Ascending aorta (tissue), 2 donors: Measurements from ENCODE around the gene TMEM8B. TPM values are rescaled to one million over a fixed set of nuclear protein-coding genes. Genes with fewer than 3 reads are reported as not detected.

Source experiments
- DNase-seq, 2 donors: peaks; one replicate each; pipeline ENCODE4 v3.0.0-alpha.2; 2019; ENCODE audit warnings: low spot score in 2 of 2
- H3K27ac ChIP-seq, 2 donors: fragments of 200-600 bp; sonication (generic); one replicate each; pipeline ENCODE4 v1.5.1; 2016 to 2017; ENCODE audit warnings: mild to moderate bottlenecking in 1 of 2
- H3K27me3 ChIP-seq: fragments of 200-600 bp; sonication (generic); one replicate; pipeline ENCODE4 v1.5.1; 2017
- H3K36me3 ChIP-seq, 2 donors: fragments of 200-600 bp; sonication (generic); one replicate each; pipeline ENCODE4 v1.5.1; 2016
- H3K4me1 ChIP-seq, 2 donors: fragments of 200-600 bp; sonication (generic); one replicate each; pipeline ENCODE4 v1.5.1; 2016 to 2017; ENCODE audit warnings: mild to moderate bottlenecking in 1 of 2
- H3K4me3 ChIP-seq, 2 donors: fragments of 200-600 bp; sonication (generic); one replicate each; pipeline ENCODE4 v1.5.1; 2016 to 2017; ENCODE audit warnings: mild to moderate bottlenecking in 1 of 2
- H3K9me3 ChIP-seq, 2 donors: fragments of 200-600 bp; sonication (generic); one replicate each; pipeline ENCODE4 v1.5.1; 2016
- CTCF ChIP-seq, 3 experiments: fragments of 200-600 bp in 2 of 3; fragments of 450-650 bp in 1 of 3; sonication (generic) in 2 of 3; IDR thresholded peaks; one replicate each; pipeline ENCODE4 v1.5.1; 2016 to 2019; ENCODE audit warnings: antibody characterized with exemption in 3 of 3, mild to moderate bottlenecking in 1 of 3, moderate library complexity in 1 of 3
- intact Hi-C: fragments of 100-400 bp; cut with DNase I; formaldehyde crosslinking; loops from one replicate; pipeline ENCODE4 v1.15.1; 2023
- total RNA-seq: library from RNA; depleted of rRNA; stranded (reverse); fragments of >200 nt; gene quantifications from one replicate; pipeline ENCODE4 v1.1.0, GENCODE V29; 2016

The TMEM8B gene
- total RNA-seq, 1 donor from 2014 or later: 37.3 TPM

DNA sequence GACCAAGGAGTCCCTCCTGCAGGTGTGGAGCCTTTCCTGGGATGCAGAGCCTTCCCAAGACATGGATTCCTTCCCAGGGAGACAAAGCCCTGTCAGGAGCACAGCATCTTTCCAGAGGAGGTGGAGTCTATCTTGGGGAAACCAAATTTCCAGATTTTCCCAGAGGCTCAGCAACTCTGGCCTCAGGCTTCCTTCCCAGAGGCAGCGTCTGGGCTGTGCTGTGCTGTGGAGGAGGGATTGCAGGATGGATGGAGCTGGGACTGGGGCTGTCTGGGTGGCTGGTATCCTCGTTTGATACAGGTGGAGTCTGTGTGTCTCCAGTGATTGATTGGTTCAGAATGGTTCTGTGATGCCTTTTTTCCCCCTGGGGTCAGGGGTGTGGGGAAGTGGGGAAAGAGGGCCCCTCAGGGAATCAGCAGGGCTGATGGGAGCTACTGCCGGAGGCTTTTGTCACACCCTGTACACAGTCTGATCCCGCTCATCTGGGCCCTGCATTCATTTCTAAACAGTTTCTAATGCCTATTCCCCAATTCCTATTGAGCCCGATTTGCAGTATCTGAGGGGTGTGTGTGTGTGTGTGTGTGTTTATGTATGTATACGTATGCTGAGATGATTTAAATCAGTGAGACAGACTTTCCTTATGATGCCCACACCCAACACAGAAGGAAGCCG, 25.2 kb downstream of the TMEM8B start:
- Histone ChIP-seq H3K9me3 (no peaks in the 10 kb centered on the region), H3K27ac (no peak overlapping the region), H3K4me1 (no peaks in the 10 kb centered on the region), H3K27me3 (no peaks in the 10 kb centered on the region), H3K4me3 (no peak overlapping the region), H3K36me3 (peaks cover 10 to 18% of the 10 kb centered on the region in 2 donors)
- intact Hi-C loops: no loop called here
- DNase-seq: peak in 1 of 2 donors; percentile 33
- TF ChIP-seq CTCF (IDR thresholded peaks at IDR 0.05): no peak

GRCh38 chr9:35856206-35856605, 27.2 kb downstream of the TMEM8B start:
- no peaks in the 10 kb centered on the region for H3K4me1 ChIP-seq
- DNase-seq: no peak
- no peaks in the 10 kb centered on the region for H3K27me3 ChIP-seq
- no peak overlapping the region for H3K27ac ChIP-seq
- intact Hi-C loops: no loop called here
- H3K4me3 ChIP-seq: no peak overlapping the region
- H3K9me3 ChIP-seq: no peaks in the 10 kb centered on the region
- TF ChIP-seq CTCF (IDR thresholded peaks at IDR 0.05): no peak
- peaks cover 10 to 12% of the 10 kb centered on the region in 2 donors for H3K36me3 ChIP-seq

DNA sequence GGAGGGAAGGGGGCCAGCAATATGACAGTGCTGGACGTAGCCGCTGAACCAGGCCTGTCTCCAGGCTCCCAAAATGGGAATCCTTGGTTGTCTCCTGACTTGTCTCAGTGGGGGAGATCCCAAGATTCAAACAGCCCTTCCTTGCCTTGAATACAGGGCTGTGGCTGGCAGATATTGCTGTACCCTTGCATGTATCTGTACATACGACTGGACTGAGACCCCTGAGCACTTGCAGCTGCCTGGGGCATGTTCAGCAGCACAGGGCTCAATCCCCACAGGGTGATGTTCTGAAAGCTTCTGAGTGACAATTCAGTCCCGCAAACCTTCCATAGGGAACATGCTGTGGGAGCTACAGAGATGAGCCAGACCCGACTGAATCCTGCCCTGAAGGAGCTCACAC, 27.9 kb downstream of the TMEM8B start:
- H3K4me3 ChIP-seq: no peak overlapping the region
- H3K9me3 ChIP-seq: no peaks in the 10 kb centered on the region
- intact Hi-C loops: no loop called here
- H3K4me1 ChIP-seq: no peaks in the 10 kb centered on the region
- no peaks in the 10 kb centered on the region for H3K27me3 ChIP-seq
- H3K27ac ChIP-seq: no peak overlapping the region
- H3K36me3 ChIP-seq: peaks cover 10 to 12% of the 10 kb centered on the region in 2 donors
- no peak for TF ChIP-seq CTCF (IDR thresholded peaks at IDR 0.05)
- DNase-seq: peak in 1 of 2 donors; percentile 47

- Histone ChIP-seq H3K9me3 (no peaks in the 10 kb centered on the region), H3K4me3 (no peak overlapping the region), H3K36me3 (peaks cover 4 to 7% of the 10 kb centered on the region in 2 donors), H3K4me1 (no peaks in the 10 kb centered on the region), H3K27me3 (no peaks in the 10 kb centered on the region), H3K27ac (no peak overlapping the region)
- intact Hi-C loops: no loop called here
- no peak for DNase-seq
- no peak for TF ChIP-seq CTCF (IDR thresholded peaks at IDR 0.05)
These were observed 29.4 kb downstream of the TMEM8B start for GRCh38 chr9:35858458-35858857.

- H3K27me3 ChIP-seq: no peaks in the 10 kb centered on the region
- H3K27ac ChIP-seq: no peak overlapping the region
- H3K36me3 ChIP-seq: no peaks in the 10 kb centered on the region
- TF ChIP-seq CTCF (IDR thresholded peaks at IDR 0.05): peak in 1 of 3 experiments; percentile 5
- intact Hi-C loops: no loop called here
- H3K4me3 ChIP-seq: no peak overlapping the region
- H3K4me1 ChIP-seq: no peaks in the 10 kb centered on the region
- no peak for DNase-seq
- no peaks in the 10 kb centered on the region for H3K9me3 ChIP-seq
These were observed 30.4 kb downstream of the TMEM8B start for GRCh38 chr9:35859310-35859989.
